ENCODE data around the gene C1QTNF2. TPM values are rescaled to one million over a fixed set of nuclear protein-coding genes. Genes with fewer than 3 reads are reported as not detected.

C1QTNF2 gene
- total and polyA plus RNA-seq, 4 donors = 3.0 to 6.2 (median 5.3) TPM

GRCh38 chr5:160312134-160312959, 58.1 kb downstream of the C1QTNF2 start, which contains the start of gene CCNJL:
Gene CCNJL, minus strand, starts transcription at chr5:160312564. Its CDS starts 641 bp downstream, at chr5:160311923.
- peaks cover 7% of the 10 kb centered on the region for H3K4me1 ChIP-seq (ENCODE audit: control insufficient read depth, insufficient read depth, low read length)
- WGBS (ENCODE audit: insufficient coverage) = under 1% methylated on average over 82 of the region's 84 CpGs
- peaks cover 2% of the 10 kb centered on the region for H3K27me3 ChIP-seq (ENCODE audit: control insufficient read depth, insufficient read depth, low read length)
- H3K9me3 ChIP-seq (ENCODE audit: control insufficient read depth, insufficient read depth, low read length) = no peaks in the 10 kb centered on the region
- H3K4me3 ChIP-seq (ENCODE audit: low read depth, low read length) = peak within 1 kb of the TSS; percentile 75
- DNase-seq (ENCODE audit: low read depth in 4 of 6, low spot score in 6 of 6) = peak in 5 of 6 donors; percentile 38 to 90 (median 65)
- peaks cover 4% of the 10 kb centered on the region for H3K36me3 ChIP-seq (ENCODE audit: control insufficient read depth, insufficient read depth, low read length)
- H3K27ac ChIP-seq (ENCODE audit: low read depth, low read length) = no peak within 1 kb of the TSS

- peaks cover 2% of the 10 kb centered on the region for H3K27me3 ChIP-seq (ENCODE audit: control insufficient read depth, insufficient read depth, low read length)
- H3K4me1 ChIP-seq (ENCODE audit: control insufficient read depth, insufficient read depth, low read length) = peaks cover 7% of the 10 kb centered on the region
- peaks cover 4% of the 10 kb centered on the region for H3K36me3 ChIP-seq (ENCODE audit: control insufficient read depth, insufficient read depth, low read length)
- H3K9me3 ChIP-seq (ENCODE audit: control insufficient read depth, insufficient read depth, low read length) = no peaks in the 10 kb centered on the region
- DNase-seq (ENCODE audit: low read depth in 4 of 6, low spot score in 6 of 6) = no peak
- H3K27ac ChIP-seq (ENCODE audit: low read depth, low read length) = no peak overlapping the region
- H3K4me3 ChIP-seq (ENCODE audit: low read depth, low read length) = peak overlapping the region; percentile 65
- under 1% methylated on average over 40 of the region's 45 CpGs for WGBS (ENCODE audit: insufficient coverage)
These were observed 58.8 kb downstream of the C1QTNF2 start for GRCh38 chr5:160311491-160312133.

- WGBS (ENCODE audit: insufficient coverage) = 94% methylated on average over 2 of the region's 4 CpGs
- no peak for DNase-seq (ENCODE audit: low read depth in 4 of 6, low spot score in 6 of 6)
- Histone ChIP-seq H3K27me3 (ENCODE audit: control insufficient read depth, insufficient read depth, low read length) (peaks cover 2% of the 10 kb centered on the region), H3K27ac (ENCODE audit: low read depth, low read length) (no peak overlapping the region), H3K9me3 (ENCODE audit: control insufficient read depth, insufficient read depth, low read length) (no peaks in the 10 kb centered on the region), H3K4me3 (ENCODE audit: low read depth, low read length) (no peak overlapping the region), H3K4me1 (ENCODE audit: control insufficient read depth, insufficient read depth, low read length) (peaks cover 7% of the 10 kb centered on the region), H3K36me3 (ENCODE audit: control insufficient read depth, insufficient read depth, low read length) (peaks cover 4% of the 10 kb centered on the region)
These were observed 59.7 kb downstream of the C1QTNF2 start for GRCh38 chr5:160310552-160311295.

- DNase-seq (ENCODE audit: low read depth in 4 of 6, low spot score in 6 of 6) = no peak
- 90% methylated on average over 4 of the region's 4 CpGs for WGBS (ENCODE audit: insufficient coverage)
- Histone ChIP-seq H3K27ac (ENCODE audit: low read depth, low read length) (no peak overlapping the region), H3K9me3 (ENCODE audit: control insufficient read depth, insufficient read depth, low read length) (no peaks in the 10 kb centered on the region), H3K4me3 (ENCODE audit: low read depth, low read length) (no peak overlapping the region), H3K4me1 (ENCODE audit: control insufficient read depth, insufficient read depth, low read length) (peaks cover 7% of the 10 kb centered on the region), H3K27me3 (ENCODE audit: control insufficient read depth, insufficient read depth, low read length) (peaks cover 2% of the 10 kb centered on the region), H3K36me3 (ENCODE audit: control insufficient read depth, insufficient read depth, low read length) (peaks cover 4% of the 10 kb centered on the region)
These were observed 60.3 kb downstream of the C1QTNF2 start for GRCh38 chr5:160310140-160310539.

GRCh38 chr5:160306696-160307095, 63.7 kb downstream of the C1QTNF2 start:
- DNase-seq (ENCODE audit: low read depth in 4 of 6, low spot score in 6 of 6) = no peak
- no peaks in the 10 kb centered on the region for H3K27me3 ChIP-seq (ENCODE audit: control insufficient read depth, insufficient read depth, low read length)
- WGBS (ENCODE audit: insufficient coverage) = 79% methylated on average over 4 of the region's 4 CpGs
- H3K4me1 ChIP-seq (ENCODE audit: control insufficient read depth, insufficient read depth, low read length) = peaks cover 3% of the 10 kb centered on the region
- H3K4me3 ChIP-seq (ENCODE audit: low read depth, low read length) = no peak overlapping the region
- peaks cover 4% of the 10 kb centered on the region for H3K36me3 ChIP-seq (ENCODE audit: control insufficient read depth, insufficient read depth, low read length)
- H3K27ac ChIP-seq (ENCODE audit: low read depth, low read length) = no peak overlapping the region
- no peaks in the 10 kb centered on the region for H3K9me3 ChIP-seq (ENCODE audit: control insufficient read depth, insufficient read depth, low read length)

- H3K27me3 ChIP-seq (ENCODE audit: control insufficient read depth, insufficient read depth, low read length) = no peaks in the 10 kb centered on the region
- no peak overlapping the region for H3K4me3 ChIP-seq (ENCODE audit: low read depth, low read length)
- H3K27ac ChIP-seq (ENCODE audit: low read depth, low read length) = no peak overlapping the region
- DNase-seq (ENCODE audit: low read depth in 4 of 6, low spot score in 6 of 6) = no peak
- H3K36me3 ChIP-seq (ENCODE audit: control insufficient read depth, insufficient read depth, low read length) = peaks cover 4% of the 10 kb centered on the region
- 93% methylated on average over 8 of the region's 10 CpGs for WGBS (ENCODE audit: insufficient coverage)
- no peaks in the 10 kb centered on the region for H3K4me1 ChIP-seq (ENCODE audit: control insufficient read depth, insufficient read depth, low read length)
- H3K9me3 ChIP-seq (ENCODE audit: control insufficient read depth, insufficient read depth, low read length) = no peaks in the 10 kb centered on the region
These were observed 65.1 kb downstream of the C1QTNF2 start for GRCh38 chr5:160305319-160305718.

GRCh38 chr5:160303690-160304089, 66.7 kb downstream of the C1QTNF2 start:
- H3K4me1 ChIP-seq (ENCODE audit: control insufficient read depth, insufficient read depth, low read length) = no peaks in the 10 kb centered on the region
- no peak overlapping the region for H3K27ac ChIP-seq (ENCODE audit: low read depth, low read length)
- H3K36me3 ChIP-seq (ENCODE audit: control insufficient read depth, insufficient read depth, low read length) = peaks cover 4% of the 10 kb centered on the region
- WGBS (ENCODE audit: insufficient coverage) = 100% methylated on average over 1 of the region's 3 CpGs
- peak in 2 of 6 donors; percentile 26 to 38 for DNase-seq (ENCODE audit: low read depth in 4 of 6, low spot score in 6 of 6)
- H3K27me3 ChIP-seq (ENCODE audit: control insufficient read depth, insufficient read depth, low read length) = no peaks in the 10 kb centered on the region
- no peaks in the 10 kb centered on the region for H3K9me3 ChIP-seq (ENCODE audit: control insufficient read depth, insufficient read depth, low read length)
- H3K4me3 ChIP-seq (ENCODE audit: low read depth, low read length) = no peak overlapping the region

- Histone ChIP-seq H3K27me3 (ENCODE audit: control insufficient read depth, insufficient read depth, low read length) (no peaks in the 10 kb centered on the region), H3K4me3 (ENCODE audit: low read depth, low read length) (no peak overlapping the region), H3K27ac (ENCODE audit: low read depth, low read length) (no peak overlapping the region), H3K36me3 (ENCODE audit: control insufficient read depth, insufficient read depth, low read length) (no peaks in the 10 kb centered on the region), H3K4me1 (ENCODE audit: control insufficient read depth, insufficient read depth, low read length) (no peaks in the 10 kb centered on the region), H3K9me3 (ENCODE audit: control insufficient read depth, insufficient read depth, low read length) (no peaks in the 10 kb centered on the region)
- no peak for DNase-seq (ENCODE audit: low read depth in 4 of 6, low spot score in 6 of 6)
- 100% methylated on average over 4 of the region's 10 CpGs for WGBS (ENCODE audit: insufficient coverage)
These were observed 72.2 kb downstream of the C1QTNF2 start for GRCh38 chr5:160298189-160298588.

GRCh38 chr5:160297776-160298175, 72.7 kb downstream of the C1QTNF2 start:
- H3K27me3 ChIP-seq (ENCODE audit: control insufficient read depth, insufficient read depth, low read length) = no peaks in the 10 kb centered on the region
- H3K4me1 ChIP-seq (ENCODE audit: control insufficient read depth, insufficient read depth, low read length) = no peaks in the 10 kb centered on the region
- H3K27ac ChIP-seq (ENCODE audit: low read depth, low read length) = no peak overlapping the region
- 95% methylated on average over 3 of the region's 5 CpGs for WGBS (ENCODE audit: insufficient coverage)
- no peaks in the 10 kb centered on the region for H3K9me3 ChIP-seq (ENCODE audit: control insufficient read depth, insufficient read depth, low read length)
- DNase-seq (ENCODE audit: low read depth in 4 of 6, low spot score in 6 of 6) = no peak
- H3K4me3 ChIP-seq (ENCODE audit: low read depth, low read length) = no peak overlapping the region
- no peaks in the 10 kb centered on the region for H3K36me3 ChIP-seq (ENCODE audit: control insufficient read depth, insufficient read depth, low read length)
